CMK (cell line): ENCODE data around the gene RBM25.
"Not testable (repeated sequence)": the region's sequence is repeated elsewhere in the genome, so short reads cannot be mapped to it uniquely, and the experiment has no call there.

ENCODE experiments used
- DNase-seq: peaks from one replicate; pipeline ENCODE4 v3.0.0-alpha.2; 2010; ENCODE audit warnings: low read depth

RBM25 gene

GRCh38 chr14:73058224-73058921 lies at the start of gene RBM25:
Gene RBM25 (plus strand): TSS chr14:73058534. CDS start chr14:73071642, 13,108 bp downstream.
- peak; percentile 91 for DNase-seq

GRCh38 chr14:73011189-73011588 lies 47.1 kb upstream of the RBM25 start:
- DNase-seq = not testable (repeated sequence)

GRCh38 chr14:73014105-73014504 lies 44.2 kb upstream of the RBM25 start:
- no peak for DNase-seq

DNA sequence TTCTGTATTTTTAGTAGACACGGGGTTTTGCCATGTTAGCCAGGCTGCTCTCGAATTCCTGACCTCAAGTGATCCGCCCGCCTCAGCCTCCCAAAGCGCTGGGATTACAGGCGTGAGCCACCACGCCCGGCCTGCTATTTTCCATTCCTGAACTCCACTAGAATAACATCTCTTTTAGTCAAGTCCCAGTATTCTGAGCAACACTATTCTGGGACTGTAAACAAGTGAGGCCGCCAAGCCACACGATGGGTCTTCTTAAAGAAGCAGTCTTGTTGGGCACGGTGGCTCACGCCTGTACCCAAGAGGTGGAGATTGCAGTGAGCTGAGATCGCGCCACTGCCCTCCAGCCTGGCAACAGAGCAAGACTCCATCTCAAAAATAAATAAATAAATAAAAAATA lies 42.8 kb upstream of the RBM25 start:
- not testable (repeated sequence) for DNase-seq

DNA sequence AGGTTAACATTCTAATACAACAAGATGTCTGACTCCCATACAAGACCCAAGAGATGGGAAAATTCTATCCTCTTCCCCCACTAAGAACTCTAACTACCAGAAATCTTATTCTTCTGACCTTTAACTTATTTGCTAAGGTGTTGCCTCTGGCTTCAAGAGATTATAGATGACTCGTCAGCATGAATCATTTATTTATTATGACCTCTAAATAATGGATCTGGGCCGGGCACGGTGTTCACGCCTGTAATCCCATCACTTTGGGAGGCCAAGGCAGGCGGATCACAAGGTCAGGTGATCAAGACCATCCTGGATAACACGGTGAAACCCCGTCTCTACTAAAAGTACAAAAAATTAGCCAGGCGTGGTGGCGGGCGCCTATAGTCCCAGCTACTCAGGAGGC lies 42.3 kb upstream of the RBM25 start:
- not testable (repeated sequence) for DNase-seq

DNA sequence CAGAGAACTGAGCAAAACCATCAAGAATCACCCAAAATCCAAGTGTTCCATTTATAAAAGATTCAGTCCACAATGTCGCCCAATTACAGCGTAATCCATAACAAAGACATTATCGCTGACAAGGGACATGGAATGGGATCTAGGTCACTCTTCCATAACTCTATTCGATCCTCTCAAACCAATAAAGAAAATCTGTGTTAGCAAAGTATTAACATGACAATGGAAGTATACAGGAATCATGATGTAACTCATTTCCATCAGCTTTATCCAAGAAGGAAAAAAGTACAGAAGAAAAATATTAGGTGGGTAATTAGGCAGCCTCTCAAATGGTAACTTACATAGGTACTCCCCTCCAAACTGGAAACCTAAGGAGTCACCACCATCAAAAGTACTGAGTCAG lies 36.3 kb upstream of the RBM25 start:
- DNase-seq = no peak

DNA sequence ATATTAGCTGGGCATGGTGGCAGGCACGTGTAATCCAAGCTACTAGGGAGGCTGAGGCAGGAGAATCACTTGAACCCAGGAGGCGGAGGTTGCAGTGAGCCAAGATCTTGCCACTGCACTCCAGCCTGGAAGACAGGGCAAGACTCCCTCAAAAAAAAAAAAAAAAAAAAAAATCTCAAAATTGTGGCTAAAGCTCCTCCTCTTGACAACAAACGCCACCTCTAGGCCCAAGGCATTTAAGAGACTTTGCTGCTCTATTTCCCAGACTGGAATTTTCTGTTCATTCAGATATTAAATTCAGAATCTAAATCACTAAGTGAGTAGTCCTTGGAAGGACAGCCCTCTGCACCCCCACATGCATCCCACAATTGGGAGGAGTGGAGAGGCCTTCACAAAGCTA lies 32.8 kb upstream of the RBM25 start:
- DNase-seq = no peak

DNA sequence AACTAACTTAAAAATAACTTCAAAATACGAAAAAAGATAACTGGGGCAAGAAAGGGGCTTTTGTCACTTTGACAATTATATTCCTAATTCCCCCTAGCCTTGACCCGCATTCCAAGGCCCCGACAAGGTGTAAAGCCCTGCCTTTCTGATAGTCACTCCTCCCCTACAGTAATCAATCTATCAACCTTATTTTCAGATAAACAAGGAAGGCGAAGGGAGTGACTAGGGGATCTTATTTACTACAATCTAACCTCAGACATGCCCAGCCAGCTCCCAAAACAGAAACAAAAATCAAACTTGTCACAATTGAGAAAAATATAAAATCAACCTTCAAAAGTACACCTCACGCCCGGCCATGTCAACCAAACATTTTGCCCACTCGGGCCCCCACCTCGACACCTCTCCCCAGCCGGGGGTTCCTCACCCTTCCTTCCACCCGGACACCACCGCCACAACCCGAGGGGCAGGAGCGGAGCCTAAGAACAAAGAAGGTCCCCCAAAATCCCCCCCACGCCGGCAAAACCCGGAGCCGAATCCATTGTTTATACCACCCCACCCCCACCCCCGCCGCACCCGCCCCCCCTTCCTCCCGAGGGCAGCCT lies 32.0 kb upstream of the RBM25 start:
- no peak for DNase-seq

GRCh38 chr14:73026845-73027542 lies 31.3 kb upstream of the RBM25 start, which contains the start of gene ZFYVE1:
Gene ZFYVE1 (minus strand): TSS chr14:73027106. CDS start chr14:73024508, 2,598 bp downstream.
- DNase-seq = peak; percentile 92

DNA sequence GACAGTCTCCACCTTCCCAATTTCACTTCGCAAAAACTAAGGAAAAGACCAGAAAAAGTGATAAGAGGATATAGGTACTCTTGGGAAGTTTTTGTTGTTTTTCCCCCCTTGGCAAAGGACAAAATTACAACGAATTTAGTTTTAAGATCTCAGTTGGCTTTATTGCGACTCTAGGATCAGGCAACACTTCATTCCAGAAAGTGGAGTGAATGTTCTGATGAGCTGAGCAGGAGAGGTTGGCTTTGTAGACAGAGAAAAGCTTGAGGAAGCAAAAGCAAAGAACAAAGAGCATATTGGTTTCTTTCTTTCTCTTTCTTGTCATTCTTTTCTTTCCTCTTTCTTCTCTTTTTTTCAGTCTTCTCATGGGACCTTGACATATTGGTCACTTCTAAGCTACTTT lies 30.8 kb upstream of the RBM25 start:
- DNase-seq = no peak

- no peak for DNase-seq
Observed at GRCh38 chr14:73027984-73028383, 30.4 kb upstream of the RBM25 start.

GRCh38 chr14:73036706-73037450 lies 21.5 kb upstream of the RBM25 start:
- not testable (repeated sequence) for DNase-seq

- no peak for DNase-seq
Observed at GRCh38 chr14:73047808-73048207, 10.5 kb upstream of the RBM25 start.

DNA sequence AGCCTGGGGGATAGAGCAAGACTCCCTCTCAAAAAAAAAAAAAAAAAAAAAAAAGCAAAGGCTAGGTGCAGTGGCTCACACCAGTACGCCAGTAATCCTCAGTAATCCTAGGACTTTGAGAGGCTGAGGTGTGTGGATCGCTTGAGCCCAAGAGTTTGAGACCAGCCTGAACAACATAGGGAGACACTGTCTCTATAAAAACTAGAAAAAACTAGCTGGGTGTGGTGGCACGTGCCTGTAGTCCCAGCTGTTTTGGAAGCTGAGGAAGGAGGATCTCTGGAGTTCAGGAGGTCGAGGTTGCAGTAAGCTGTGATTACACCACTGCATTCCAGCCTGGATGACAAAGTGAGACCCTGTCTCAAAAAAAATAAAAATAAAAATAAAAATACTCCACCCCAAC lies 8.9 kb upstream of the RBM25 start:
- DNase-seq = no peak

DNA sequence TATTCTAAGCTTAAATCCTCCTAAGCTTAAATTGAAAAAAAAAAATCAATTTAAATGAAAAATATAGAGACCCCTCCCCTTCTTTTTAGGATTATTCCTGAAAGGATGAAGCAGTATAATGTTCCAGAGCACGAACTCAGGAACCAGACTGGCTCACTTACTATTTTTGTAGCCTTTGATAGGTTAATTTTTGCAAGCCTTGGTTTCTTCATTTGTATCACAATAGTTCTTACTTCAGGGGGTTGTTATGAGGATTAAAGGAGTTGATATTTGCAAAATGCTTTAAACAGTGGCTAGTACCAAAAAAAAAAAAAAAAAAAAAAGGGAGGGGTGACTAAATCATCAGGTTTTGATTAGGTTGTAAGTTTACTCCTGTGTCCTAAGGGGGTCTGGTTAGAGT lies 3.1 kb upstream of the RBM25 start:
- DNase-seq = no peak

- DNase-seq = no peak
Observed at GRCh38 chr14:73057944-73058223, 450 bp upstream of the RBM25 start.

DNA sequence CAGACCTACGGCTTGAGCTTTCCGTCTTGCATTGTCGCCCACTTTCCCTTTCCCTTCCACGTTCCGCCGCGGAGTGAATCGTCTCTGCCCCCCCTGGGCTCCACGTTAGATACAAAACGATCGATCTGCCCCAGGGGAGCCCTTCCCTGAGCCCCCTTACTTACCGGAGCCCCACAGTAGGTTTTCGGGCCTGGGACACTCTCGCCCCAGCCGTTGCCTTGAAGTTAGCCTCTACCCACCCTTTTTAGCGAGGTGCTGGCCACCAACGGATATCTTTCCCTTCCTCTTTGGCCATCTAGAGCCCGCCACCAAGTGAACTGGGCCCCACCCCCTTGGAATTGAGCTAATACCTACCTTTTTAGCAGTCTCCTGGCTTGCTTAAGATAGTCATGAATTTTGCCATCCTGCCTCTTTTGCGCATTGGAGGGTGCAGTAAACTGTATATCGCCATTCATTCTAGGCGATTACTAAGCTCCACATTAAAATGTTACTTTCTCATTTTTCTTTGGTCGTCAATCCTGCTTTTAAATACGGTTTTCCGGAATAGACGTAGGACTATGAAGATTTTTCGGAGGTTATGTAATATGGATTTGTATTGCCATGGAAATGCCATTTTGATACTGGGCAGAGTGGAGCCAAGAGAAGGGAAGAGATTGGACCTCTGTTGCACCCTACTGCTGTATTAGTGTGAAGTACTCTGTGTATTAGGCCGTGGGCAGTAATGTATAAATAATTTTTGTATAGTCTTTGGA lies 764 bp downstream of the RBM25 start:
- no peak for DNase-seq

DNA sequence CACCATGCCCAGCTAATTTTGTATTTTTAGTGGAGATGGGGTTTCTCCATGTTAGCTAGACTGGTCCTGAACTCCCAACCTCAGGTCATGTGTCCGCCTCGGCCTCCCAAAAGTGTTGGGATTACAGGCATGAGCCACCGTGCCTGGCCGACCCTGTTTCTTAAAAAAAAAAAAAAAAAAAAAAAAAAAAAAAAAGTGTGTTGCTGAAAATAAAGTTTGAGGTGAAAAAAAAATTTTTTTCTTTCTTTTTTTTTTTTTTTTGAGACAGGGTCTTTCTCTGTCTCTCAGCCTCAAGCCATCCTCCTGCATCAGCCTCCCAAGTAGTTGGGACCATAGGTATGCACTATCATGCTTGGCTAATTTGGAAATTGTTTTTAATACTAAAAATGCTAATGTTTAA lies 11.3 kb downstream of the RBM25 start:
- no peak for DNase-seq

- no peak for DNase-seq
Observed at GRCh38 chr14:73091044-73091443, 32.7 kb downstream of the RBM25 start.

GRCh38 chr14:73097421-73097820 lies 39.1 kb downstream of the RBM25 start:
- DNase-seq = no peak

- no peak for DNase-seq
Observed at GRCh38 chr14:73100334-73100733, 42.0 kb downstream of the RBM25 start.
